ENCODE measurements around the gene LTBR.

DNA sequence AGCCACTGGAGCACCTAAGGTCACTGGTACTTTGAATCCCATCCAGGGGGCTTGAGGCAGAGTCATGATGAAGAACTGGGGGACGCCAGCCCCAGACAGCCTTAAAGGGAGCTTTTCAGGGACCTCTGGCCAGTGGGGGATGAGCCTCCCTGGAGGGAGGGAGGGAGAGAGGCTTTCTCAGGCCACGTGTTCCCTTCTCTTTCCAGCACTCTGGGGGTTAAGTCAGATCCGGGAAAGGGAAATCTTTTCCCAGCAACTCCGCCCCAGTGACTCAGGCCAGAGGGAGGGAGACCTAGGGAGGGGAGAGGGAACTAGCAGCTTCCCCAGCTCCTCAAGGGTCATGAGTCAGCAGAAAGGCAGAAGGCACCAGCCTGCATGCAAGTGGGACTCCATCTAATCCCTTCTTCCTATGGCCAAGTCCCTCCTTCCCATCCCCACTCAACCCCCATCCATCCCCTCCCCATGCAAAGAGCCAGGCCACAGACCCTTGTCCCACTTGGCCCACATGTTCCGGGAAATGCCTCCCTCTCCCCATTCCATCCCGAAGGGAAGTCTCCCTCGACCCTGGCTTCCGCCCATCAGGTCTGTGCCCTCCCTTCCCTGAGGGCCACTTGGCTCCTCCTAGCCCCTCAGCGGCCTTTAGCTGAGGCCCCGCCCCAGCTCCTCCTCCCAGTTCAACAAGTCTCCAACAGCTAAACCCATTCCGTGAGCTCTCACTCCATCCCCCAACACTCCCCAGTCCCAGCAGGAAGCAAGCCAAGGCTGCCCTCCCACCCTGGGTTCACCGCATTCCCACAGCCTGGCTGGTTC lies 47.7 kb upstream of the LTBR start:
- TF ChIP-seq, protein P1, sequence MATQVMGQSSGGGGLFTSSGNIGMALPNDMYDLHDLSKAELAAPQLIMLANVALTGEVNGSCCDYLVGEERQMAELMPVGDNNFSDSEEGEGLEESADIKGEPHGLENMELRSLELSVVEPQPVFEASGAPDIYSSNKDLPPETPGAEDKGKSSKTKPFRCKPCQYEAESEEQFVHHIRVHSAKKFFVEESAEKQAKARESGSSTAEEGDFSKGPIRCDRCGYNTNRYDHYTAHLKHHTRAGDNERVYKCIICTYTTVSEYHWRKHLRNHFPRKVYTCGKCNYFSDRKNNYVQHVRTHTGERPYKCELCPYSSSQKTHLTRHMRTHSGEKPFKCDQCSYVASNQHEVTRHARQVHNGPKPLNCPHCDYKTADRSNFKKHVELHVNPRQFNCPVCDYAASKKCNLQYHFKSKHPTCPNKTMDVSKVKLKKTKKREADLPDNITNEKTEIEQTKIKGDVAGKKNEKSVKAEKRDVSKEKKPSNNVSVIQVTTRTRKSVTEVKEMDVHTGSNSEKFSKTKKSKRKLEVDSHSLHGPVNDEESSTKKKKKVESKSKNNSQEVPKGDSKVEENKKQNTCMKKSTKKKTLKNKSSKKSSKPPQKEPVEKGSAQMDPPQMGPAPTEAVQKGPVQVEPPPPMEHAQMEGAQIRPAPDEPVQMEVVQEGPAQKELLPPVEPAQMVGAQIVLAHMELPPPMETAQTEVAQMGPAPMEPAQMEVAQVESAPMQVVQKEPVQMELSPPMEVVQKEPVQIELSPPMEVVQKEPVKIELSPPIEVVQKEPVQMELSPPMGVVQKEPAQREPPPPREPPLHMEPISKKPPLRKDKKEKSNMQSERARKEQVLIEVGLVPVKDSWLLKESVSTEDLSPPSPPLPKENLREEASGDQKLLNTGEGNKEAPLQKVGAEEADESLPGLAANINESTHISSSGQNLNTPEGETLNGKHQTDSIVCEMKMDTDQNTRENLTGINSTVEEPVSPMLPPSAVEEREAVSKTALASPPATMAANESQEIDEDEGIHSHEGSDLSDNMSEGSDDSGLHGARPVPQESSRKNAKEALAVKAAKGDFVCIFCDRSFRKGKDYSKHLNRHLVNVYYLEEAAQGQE (IDR thresholded peaks at IDR 0.05; ENCODE audit: insufficient read depth in 1 of 2, low read depth in 2 of 2, low read length in 2 of 2): peak in 1 of 2 experiments; percentile 66; a peak in 1 of 4 replicates
- peak; percentile 66 for TF ChIP-seq POLR2AphosphoS5 (IDR thresholded peaks at IDR 0.05; ENCODE audit: low read depth, low read length)
- TF ChIP-seq TAF1 (IDR thresholded peaks at IDR 0.05; ENCODE audit: borderline replicate concordance, insufficient read depth, low read length): 0 out of 2 replicates have a peak, but pooled peaks have one; percentile 61
- peak; percentile 69; the same call in 1 of the 2 replicates for TF ChIP-seq SIN3A (IDR thresholded peaks at IDR 0.05; ENCODE audit: borderline replicate concordance, insufficient read depth, low read length)
- no peak for TF ChIP-seq FOXP2 (optimal IDR thresholded peaks at IDR 0.05; ENCODE audit: borderline replicate concordance, extremely low read depth, extremely low read length, insufficient read depth)

Measured in PFSK-1 (cell line).